ENCODE data around the gene LYPD4. TPM values are rescaled to one million over a fixed set of nuclear protein-coding genes. Genes with fewer than 3 reads are reported as not detected.
A peak's percentile ranks its signal among the peaks of the same experiment; 100 is the strongest.

Gene LYPD4
- total and polyA plus RNA-seq, 2 experiments from 2014 or later = not detected

DNA sequence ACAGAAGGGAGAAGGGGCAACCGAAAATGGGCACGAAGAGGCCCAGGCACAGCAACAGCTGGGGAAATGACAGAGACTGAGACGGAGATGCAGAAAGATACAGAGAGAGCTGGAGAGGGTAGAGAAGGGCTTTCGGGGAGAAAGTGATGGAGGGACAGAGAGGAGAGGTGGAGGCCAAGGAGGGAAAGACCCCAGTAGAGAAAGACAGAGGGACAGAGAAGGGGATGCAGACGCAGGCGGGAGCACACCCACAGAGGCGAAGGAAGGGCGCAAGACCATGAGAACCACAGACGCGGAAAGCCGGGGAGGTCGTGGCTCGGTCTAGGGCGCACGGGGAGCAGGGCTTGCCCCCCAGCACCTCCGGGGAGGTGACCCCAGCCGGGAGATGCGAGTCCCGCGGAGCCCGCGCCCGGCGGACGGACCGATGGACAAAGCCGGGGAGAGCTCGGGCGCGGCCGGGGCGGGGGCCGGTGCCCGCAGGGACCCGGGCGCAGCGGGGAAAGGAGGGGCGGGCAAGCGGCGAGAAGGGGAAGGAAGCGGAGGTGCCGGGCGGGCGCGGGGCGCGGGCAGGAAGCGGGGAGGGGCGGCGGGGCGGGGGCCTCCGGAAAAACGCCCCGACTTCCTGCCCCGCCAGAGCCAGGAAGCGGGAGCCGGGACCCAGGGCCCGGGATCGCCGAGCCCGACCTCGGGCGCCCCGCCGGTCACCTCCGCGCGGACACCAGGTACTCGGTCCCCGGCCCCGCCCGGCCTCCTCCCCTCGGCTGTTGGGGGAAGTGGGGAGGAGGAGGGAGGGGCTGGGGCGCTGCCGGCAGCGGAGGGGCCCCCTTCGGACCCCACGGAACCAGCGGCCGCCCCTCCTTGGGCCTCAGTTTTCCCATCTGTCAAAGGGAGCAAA is 38.3 kb upstream of the LYPD4 start, which contains the start of gene ARHGEF1:
TSS of gene ARHGEF1 (plus strand) at position 617 of the 895 bp plus-strand sequence. CDS start 4,899 bp downstream, outside the sequence.
- Histone ChIP-seq H3K36me3 (no peaks in the 10 kb centered on the region), H3K4me1 (ENCODE audit: low read depth) (no peaks in the 10 kb centered on the region), H3K4me3 (peak within 1 kb of the TSS; percentile 46), H3K27ac (no peak within 1 kb of the TSS), H3K9me3 (ENCODE audit: low read depth) (no peaks in the 10 kb centered on the region), H3K27me3 (no peaks in the 10 kb centered on the region)
- peak; percentile 38 to 40 for DNase-seq (ENCODE audit: low read depth in 1 of 2, low spot score in 1 of 2)
- no peak for TF ChIP-seq CTCF (IDR thresholded peaks at IDR 0.05; ENCODE audit: low read depth, low read length)

- Histone ChIP-seq H3K27me3 (no peaks in the 10 kb centered on the region), H3K4me3 (no peak overlapping the region), H3K27ac (no peak overlapping the region), H3K36me3 (no peaks in the 10 kb centered on the region), H3K4me1 (ENCODE audit: low read depth) (no peaks in the 10 kb centered on the region), H3K9me3 (ENCODE audit: low read depth) (no peaks in the 10 kb centered on the region)
- no peak for DNase-seq (ENCODE audit: low read depth in 1 of 2, low spot score in 1 of 2)
- no peak for TF ChIP-seq CTCF (IDR thresholded peaks at IDR 0.05; ENCODE audit: low read depth, low read length)
Measured at GRCh38 chr19:41880329-41880708, 35.8 kb upstream of the LYPD4 start.

GRCh38 chr19:41879670-41880328 is 35.3 kb upstream of the LYPD4 start:
- no peaks in the 10 kb centered on the region for H3K27me3 ChIP-seq
- H3K27ac ChIP-seq = no peak overlapping the region
- no peak for TF ChIP-seq CTCF (IDR thresholded peaks at IDR 0.05; ENCODE audit: low read depth, low read length)
- no peak overlapping the region for H3K4me3 ChIP-seq
- no peak for DNase-seq (ENCODE audit: low read depth in 1 of 2, low spot score in 1 of 2)
- H3K36me3 ChIP-seq = no peaks in the 10 kb centered on the region
- no peaks in the 10 kb centered on the region for H3K9me3 ChIP-seq (ENCODE audit: low read depth)
- H3K4me1 ChIP-seq (ENCODE audit: low read depth) = no peaks in the 10 kb centered on the region

DNA sequence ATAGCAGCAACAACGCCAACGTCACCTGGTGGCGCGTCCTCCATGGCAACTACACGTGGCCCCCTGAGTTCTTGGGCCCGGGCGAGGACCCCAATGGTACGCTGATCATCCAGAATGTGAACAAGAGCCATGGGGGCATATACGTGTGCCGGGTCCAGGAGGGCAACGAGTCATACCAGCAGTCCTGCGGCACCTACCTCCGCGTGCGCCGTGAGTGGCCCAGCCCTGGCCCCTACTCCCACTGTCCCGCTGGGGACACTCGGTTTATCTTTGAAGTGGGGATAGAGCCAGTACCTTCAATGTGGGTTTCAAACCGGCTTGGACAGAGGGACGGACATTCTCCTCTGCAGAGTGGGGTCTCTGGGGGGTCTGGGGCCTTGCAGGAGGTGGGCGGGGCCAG is 34.6 kb upstream of the LYPD4 start:
- DNase-seq (ENCODE audit: low read depth in 1 of 2, low spot score in 1 of 2) = no peak
- Histone ChIP-seq H3K27me3 (no peaks in the 10 kb centered on the region), H3K9me3 (ENCODE audit: low read depth) (no peaks in the 10 kb centered on the region), H3K27ac (no peak overlapping the region), H3K4me1 (ENCODE audit: low read depth) (no peaks in the 10 kb centered on the region), H3K36me3 (no peaks in the 10 kb centered on the region), H3K4me3 (no peak overlapping the region)
- no peak for TF ChIP-seq CTCF (IDR thresholded peaks at IDR 0.05; ENCODE audit: low read depth, low read length)

DNA sequence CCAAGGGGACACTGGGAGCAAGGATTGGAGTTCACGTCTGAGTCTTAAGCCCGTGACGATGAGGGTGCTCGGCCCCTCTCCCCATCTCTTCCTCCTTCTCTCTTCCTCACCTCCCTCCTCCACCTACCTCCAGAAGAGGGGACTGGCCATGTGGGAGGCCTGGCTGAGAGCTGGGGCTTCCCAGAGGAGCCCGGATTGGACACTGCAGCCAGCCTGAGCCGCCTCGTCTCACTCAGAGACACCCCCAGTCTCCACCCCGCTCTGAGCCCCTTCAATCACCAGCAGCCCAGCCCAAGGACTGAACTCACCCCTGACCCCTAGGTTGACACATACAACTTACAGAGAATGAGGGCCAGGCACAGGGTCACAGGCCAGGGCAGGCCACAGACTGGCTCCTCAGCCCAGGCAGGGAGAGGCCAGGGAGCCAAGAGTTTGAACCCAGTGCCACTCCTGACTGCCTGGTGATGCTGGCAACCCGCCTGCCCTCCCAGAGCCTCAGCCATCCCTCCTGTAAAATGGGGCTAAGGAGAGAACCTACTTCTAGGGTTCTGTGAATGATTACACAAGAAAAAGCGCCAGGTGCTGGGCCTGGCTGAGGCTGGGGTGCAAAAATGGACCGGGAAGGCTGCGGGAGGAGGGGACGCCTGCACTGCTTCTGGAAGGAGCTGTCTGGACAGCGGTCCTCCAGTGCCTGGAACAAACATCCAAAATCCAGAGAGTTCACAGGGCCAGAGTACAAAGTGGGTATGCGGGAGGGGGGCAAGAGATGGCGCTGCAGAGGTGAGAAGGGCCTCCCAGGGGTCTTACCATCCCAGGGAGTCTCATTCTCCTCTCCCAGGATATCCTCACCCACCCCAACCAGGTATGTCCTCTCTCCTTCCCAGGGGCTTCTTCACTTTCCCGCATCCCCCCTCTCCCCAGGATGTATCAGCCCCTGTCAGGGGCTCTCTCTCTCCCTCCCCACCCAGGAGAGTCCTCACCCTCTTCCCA is 33.7 kb upstream of the LYPD4 start:
- Histone ChIP-seq H3K27me3 (no peaks in the 10 kb centered on the region), H3K4me1 (ENCODE audit: low read depth) (no peaks in the 10 kb centered on the region), H3K9me3 (ENCODE audit: low read depth) (no peaks in the 10 kb centered on the region), H3K36me3 (no peaks in the 10 kb centered on the region), H3K27ac (no peak overlapping the region), H3K4me3 (no peak overlapping the region)
- no peak for TF ChIP-seq CTCF (IDR thresholded peaks at IDR 0.05; ENCODE audit: low read depth, low read length)
- no peak for DNase-seq (ENCODE audit: low read depth in 1 of 2, low spot score in 1 of 2)

Measured in cardiac muscle cell (in vitro differentiated cells and primary cell).